ENCODE data around the gene SAMM50.

Gene SAMM50

GRCh38 chr22:43968614-43969013 lies 13.4 kb downstream of the SAMM50 start:
- H3F3A ChIP-seq (ENCODE audit: control insufficient read depth, insufficient read depth) = no peaks in the 10 kb centered on the region
- H3K36me3 ChIP-seq (ENCODE audit: control insufficient read depth, low read length) = peaks cover 83% of the 10 kb centered on the region
- H4K20me1 ChIP-seq (ENCODE audit: control insufficient read depth, insufficient read depth, low read depth, low read length) = no peaks in the 10 kb centered on the region
- H3K4me1 ChIP-seq (ENCODE audit: control insufficient read depth, low read length) = no peaks in the 10 kb centered on the region
- no peaks in the 10 kb centered on the region for H3K79me2 ChIP-seq (ENCODE audit: control insufficient read depth, low read length)
- TF ChIP-seq CTCF (IDR thresholded peaks at IDR 0.05; ENCODE audit: low read depth, low read length, poor library complexity, severe bottlenecking) (no peak), EZH2phosphoT487 (IDR thresholded peaks at IDR 0.05; ENCODE audit: borderline replicate concordance, low read length) (no peak)
- no peak overlapping the region for H3K27ac ChIP-seq (ENCODE audit: low read depth, low read length)
- no peak overlapping the region for H3K4me3 ChIP-seq (ENCODE audit: low read length)
- H3K9me2 ChIP-seq (replicated peaks; ENCODE audit: control insufficient read depth, low read length) = no peaks in the 10 kb centered on the region
- no peaks in the 10 kb centered on the region for H3K9me3 ChIP-seq (ENCODE audit: control insufficient read depth, insufficient read depth, low read length)
- no peaks in the 10 kb centered on the region for H3K27me3 ChIP-seq (ENCODE audit: control insufficient read depth, low read length)
- H3K4me2 ChIP-seq (ENCODE audit: low read length) = no peak overlapping the region

GRCh38 chr22:43969021-43969878 lies 14.0 kb downstream of the SAMM50 start:
- Histone ChIP-seq H3K36me3 (ENCODE audit: control insufficient read depth, low read length) (peaks cover 85% of the 10 kb centered on the region), H3K79me2 (ENCODE audit: control insufficient read depth, low read length) (no peaks in the 10 kb centered on the region), H3K27ac (ENCODE audit: low read depth, low read length) (no peak overlapping the region), H3K9me2 (replicated peaks; ENCODE audit: control insufficient read depth, low read length) (no peaks in the 10 kb centered on the region), H3F3A (ENCODE audit: control insufficient read depth, insufficient read depth) (no peaks in the 10 kb centered on the region), H3K4me3 (ENCODE audit: low read length) (no peak overlapping the region), H3K9me3 (ENCODE audit: control insufficient read depth, insufficient read depth, low read length) (no peaks in the 10 kb centered on the region), H3K27me3 (ENCODE audit: control insufficient read depth, low read length) (no peaks in the 10 kb centered on the region), H3K4me2 (ENCODE audit: low read length) (no peak overlapping the region), H3K4me1 (ENCODE audit: control insufficient read depth, low read length) (no peaks in the 10 kb centered on the region), H4K20me1 (ENCODE audit: control insufficient read depth, insufficient read depth, low read depth, low read length) (no peaks in the 10 kb centered on the region)
- TF ChIP-seq CTCF (IDR thresholded peaks at IDR 0.05; ENCODE audit: low read depth, low read length, poor library complexity, severe bottlenecking) (no peak), EZH2phosphoT487 (IDR thresholded peaks at IDR 0.05; ENCODE audit: borderline replicate concordance, low read length) (no peak)

GRCh38 chr22:43969989-43970755 lies 14.9 kb downstream of the SAMM50 start:
- Histone ChIP-seq H3K9me3 (ENCODE audit: control insufficient read depth, insufficient read depth, low read length) (no peaks in the 10 kb centered on the region), H3K4me1 (ENCODE audit: control insufficient read depth, low read length) (no peaks in the 10 kb centered on the region), H3K9me2 (replicated peaks; ENCODE audit: control insufficient read depth, low read length) (no peaks in the 10 kb centered on the region), H3K36me3 (ENCODE audit: control insufficient read depth, low read length) (peaks cover 88% of the 10 kb centered on the region), H3K79me2 (ENCODE audit: control insufficient read depth, low read length) (no peaks in the 10 kb centered on the region), H3K27ac (ENCODE audit: low read depth, low read length) (no peak overlapping the region), H3K4me3 (ENCODE audit: low read length) (no peak overlapping the region), H4K20me1 (ENCODE audit: control insufficient read depth, insufficient read depth, low read depth, low read length) (no peaks in the 10 kb centered on the region), H3F3A (ENCODE audit: control insufficient read depth, insufficient read depth) (no peaks in the 10 kb centered on the region), H3K4me2 (ENCODE audit: low read length) (no peak overlapping the region), H3K27me3 (ENCODE audit: control insufficient read depth, low read length) (no peaks in the 10 kb centered on the region)
- no peak for TF ChIP-seq EZH2phosphoT487 (IDR thresholded peaks at IDR 0.05; ENCODE audit: borderline replicate concordance, low read length)
- TF ChIP-seq CTCF (IDR thresholded peaks at IDR 0.05; ENCODE audit: low read depth, low read length, poor library complexity, severe bottlenecking) = no peak
